ENCODE data around the gene SPATA22.
"Not testable (repeated sequence)": the region's sequence is repeated elsewhere in the genome, so short reads cannot be mapped to it uniquely, and the experiment has no call there.

Gene SPATA22

GRCh38 chr17:3415610-3416009 lies 56.0 kb downstream of the SPATA22 start:
- Histone ChIP-seq H3K4me2 (ENCODE audit: insufficient read depth, low read length, poor library complexity, severe bottlenecking) (no peak overlapping the region), H3K23ac (ENCODE audit: low read depth, low read length, poor library complexity) (no peak overlapping the region), H3K9ac (ENCODE audit: low read depth, low read length, poor library complexity) (no peak overlapping the region), H3K36me3 (replicated peaks in 1 of 2; ENCODE audit: control insufficient read depth in 2 of 2, insufficient read depth in 2 of 2, low read length in 2 of 2) (no peaks in the 10 kb centered on the region), H2BK12ac (ENCODE audit: low read length) (no peak overlapping the region), H4K91ac (ENCODE audit: low read depth, low read length, poor library complexity) (no peak overlapping the region), H3K27me3 (ENCODE audit: control insufficient read depth in 3 of 3, insufficient read depth in 3 of 3, low read depth in 1 of 3, low read length in 3 of 3) (no peaks in the 10 kb centered on the region), H3K14ac (ENCODE audit: low read length) (no peak overlapping the region), H3K27ac (replicated peaks; ENCODE audit: low read length) (no peak overlapping the region), H3K4ac (ENCODE audit: low read length) (no peak overlapping the region), H2AFZ (ENCODE audit: low read length) (no peak overlapping the region), H3K79me1 (ENCODE audit: low read depth, low read length) (no peaks in the 10 kb centered on the region), H3K18ac (ENCODE audit: low read length) (no peak overlapping the region), H3K4me3 (ENCODE audit: low read length in 2 of 2) (no peak overlapping the region), H2BK5ac (ENCODE audit: low read length) (no peak overlapping the region), H2BK15ac (ENCODE audit: low read length) (no peak overlapping the region), H3K9me3 (replicated peaks in 1 of 2; ENCODE audit: control insufficient read depth in 2 of 2, insufficient read depth in 1 of 2, low read depth in 1 of 2, low read length in 2 of 2) (no peaks in the 10 kb centered on the region), H2AK5ac (ENCODE audit: low read depth, low read length) (no peak overlapping the region), H2BK120ac (ENCODE audit: low read depth, low read length) (no peak overlapping the region), H4K8ac (ENCODE audit: low read depth, low read length) (no peak overlapping the region), H3K4me1 (ENCODE audit: control insufficient read depth in 2 of 2, insufficient read depth in 1 of 2, low read depth in 1 of 2, low read length in 2 of 2) (no peaks in the 10 kb centered on the region)
- WGBS, 2 donors (ENCODE audit: extremely low coverage in 2 of 2, insufficient read length in 2 of 2, insufficient replicate concordance in 1 of 2), result no CpG with 5 or more reads among the region's 5 CpGs
- no peak for DNase-seq (ENCODE audit: low spot score)

- not testable (repeated sequence) for H3K4me1 ChIP-seq (ENCODE audit: control insufficient read depth in 2 of 2, insufficient read depth in 1 of 2, low read depth in 1 of 2, low read length in 2 of 2); H3K18ac ChIP-seq (ENCODE audit: low read length); H2BK5ac ChIP-seq (ENCODE audit: low read length); H2BK15ac ChIP-seq (ENCODE audit: low read length); H3K4ac ChIP-seq (ENCODE audit: low read length); H3K9me3 ChIP-seq (replicated peaks in 1 of 2; ENCODE audit: control insufficient read depth in 2 of 2, insufficient read depth in 1 of 2, low read depth in 1 of 2, low read length in 2 of 2); H3K4me3 ChIP-seq (ENCODE audit: low read length in 2 of 2); H3K14ac ChIP-seq (ENCODE audit: low read length); H3K36me3 ChIP-seq (replicated peaks in 1 of 2; ENCODE audit: control insufficient read depth in 2 of 2, insufficient read depth in 2 of 2, low read length in 2 of 2); H3K79me1 ChIP-seq (ENCODE audit: low read depth, low read length); H2AK5ac ChIP-seq (ENCODE audit: low read depth, low read length); H4K91ac ChIP-seq (ENCODE audit: low read depth, low read length, poor library complexity); H2BK12ac ChIP-seq (ENCODE audit: low read length); H4K8ac ChIP-seq (ENCODE audit: low read depth, low read length); H3K23ac ChIP-seq (ENCODE audit: low read depth, low read length, poor library complexity); H3K27ac ChIP-seq (replicated peaks; ENCODE audit: low read length); H2AFZ ChIP-seq (ENCODE audit: low read length); H3K27me3 ChIP-seq (ENCODE audit: control insufficient read depth in 3 of 3, insufficient read depth in 3 of 3, low read depth in 1 of 3, low read length in 3 of 3); H3K4me2 ChIP-seq (ENCODE audit: insufficient read depth, low read length, poor library complexity, severe bottlenecking); H2BK120ac ChIP-seq (ENCODE audit: low read depth, low read length); DNase-seq (ENCODE audit: low spot score); H3K9ac ChIP-seq (ENCODE audit: low read depth, low read length, poor library complexity)
- no CpG with 5 or more reads among the region's 16 CpGs for WGBS, 2 donors (ENCODE audit: extremely low coverage in 2 of 2, insufficient read length in 2 of 2, insufficient replicate concordance in 1 of 2)
Measured at GRCh38 chr17:3412216-3412615, 59.4 kb downstream of the SPATA22 start.

GRCh38 chr17:3411070-3411469 lies 60.5 kb downstream of the SPATA22 start, which contains the start of gene OR3A3:
OR3A3 (plus strand) TSS chr17:3411370.
- H2BK5ac ChIP-seq (ENCODE audit: low read length), result no peak within 1 kb of the TSS
- H3K9me3 ChIP-seq (replicated peaks in 1 of 2; ENCODE audit: control insufficient read depth in 2 of 2, insufficient read depth in 1 of 2, low read depth in 1 of 2, low read length in 2 of 2), result no peaks in the 10 kb centered on the region
- no peak for DNase-seq (ENCODE audit: low spot score)
- H4K91ac ChIP-seq (ENCODE audit: low read depth, low read length, poor library complexity), result no peak within 1 kb of the TSS
- H2AFZ ChIP-seq (ENCODE audit: low read length), result no peak within 1 kb of the TSS
- H3K23ac ChIP-seq (ENCODE audit: low read depth, low read length, poor library complexity), result no peak within 1 kb of the TSS
- H3K4ac ChIP-seq (ENCODE audit: low read length), result no peak within 1 kb of the TSS
- no peak within 1 kb of the TSS for H3K4me3 ChIP-seq (ENCODE audit: low read length in 2 of 2)
- no peak within 1 kb of the TSS for H2AK5ac ChIP-seq (ENCODE audit: low read depth, low read length)
- no peak within 1 kb of the TSS for H2BK120ac ChIP-seq (ENCODE audit: low read depth, low read length)
- H4K8ac ChIP-seq (ENCODE audit: low read depth, low read length), result no peak within 1 kb of the TSS
- no peak within 1 kb of the TSS for H3K14ac ChIP-seq (ENCODE audit: low read length)
- H3K18ac ChIP-seq (ENCODE audit: low read length), result no peak within 1 kb of the TSS
- no peak within 1 kb of the TSS for H3K9ac ChIP-seq (ENCODE audit: low read depth, low read length, poor library complexity)
- no CpG with 5 or more reads among the region's 3 CpGs for WGBS, 2 donors (ENCODE audit: extremely low coverage in 2 of 2, insufficient read length in 2 of 2, insufficient replicate concordance in 1 of 2)
- no peaks in the 10 kb centered on the region for H3K27me3 ChIP-seq (ENCODE audit: control insufficient read depth in 3 of 3, insufficient read depth in 3 of 3, low read depth in 1 of 3, low read length in 3 of 3)
- no peaks in the 10 kb centered on the region for H3K79me1 ChIP-seq (ENCODE audit: low read depth, low read length)
- no peak within 1 kb of the TSS for H2BK12ac ChIP-seq (ENCODE audit: low read length)
- H3K4me1 ChIP-seq (ENCODE audit: control insufficient read depth in 2 of 2, insufficient read depth in 1 of 2, low read depth in 1 of 2, low read length in 2 of 2), result no peaks in the 10 kb centered on the region
- H3K4me2 ChIP-seq (ENCODE audit: insufficient read depth, low read length, poor library complexity, severe bottlenecking), result no peak within 1 kb of the TSS
- no peaks in the 10 kb centered on the region for H3K36me3 ChIP-seq (replicated peaks in 1 of 2; ENCODE audit: control insufficient read depth in 2 of 2, insufficient read depth in 2 of 2, low read length in 2 of 2)
- H3K27ac ChIP-seq (replicated peaks; ENCODE audit: low read length), result no peak within 1 kb of the TSS
- no peak within 1 kb of the TSS for H2BK15ac ChIP-seq (ENCODE audit: low read length)

DNA sequence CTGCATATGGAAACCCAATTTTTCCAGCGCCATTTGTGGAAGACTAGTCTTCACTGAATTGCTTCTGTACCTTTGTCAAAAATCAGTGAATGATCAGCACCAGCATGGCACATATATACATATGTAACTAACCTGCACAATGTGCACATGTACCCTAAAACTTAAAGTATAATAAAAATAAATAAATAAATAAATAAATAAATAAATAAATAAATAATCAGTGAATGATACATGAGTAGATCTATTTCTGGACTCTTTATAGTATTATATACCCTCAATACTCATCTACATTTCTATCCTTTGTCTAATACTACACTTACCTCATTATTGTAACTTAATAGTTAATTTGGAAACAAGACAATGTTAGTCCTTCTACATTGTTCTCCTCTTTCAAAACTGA lies 67.8 kb downstream of the SPATA22 start:
- H3K27ac ChIP-seq (replicated peaks; ENCODE audit: low read length), result not testable (repeated sequence)

More for the DNA sequence above, 67.8 kb downstream of the SPATA22 start:
- not testable (repeated sequence) for DNase-seq (ENCODE audit: low spot score); H3K79me1 ChIP-seq (ENCODE audit: low read depth, low read length); H2AK5ac ChIP-seq (ENCODE audit: low read depth, low read length); H3K9ac ChIP-seq (ENCODE audit: low read depth, low read length, poor library complexity); H3K18ac ChIP-seq (ENCODE audit: low read length); H3K36me3 ChIP-seq (replicated peaks in 1 of 2; ENCODE audit: control insufficient read depth in 2 of 2, insufficient read depth in 2 of 2, low read length in 2 of 2); H2BK120ac ChIP-seq (ENCODE audit: low read depth, low read length); H3K4me1 ChIP-seq (ENCODE audit: control insufficient read depth in 2 of 2, insufficient read depth in 1 of 2, low read depth in 1 of 2, low read length in 2 of 2); H4K91ac ChIP-seq (ENCODE audit: low read depth, low read length, poor library complexity); H3K4me3 ChIP-seq (ENCODE audit: low read length in 2 of 2); H2BK15ac ChIP-seq (ENCODE audit: low read length); H2BK12ac ChIP-seq (ENCODE audit: low read length); H3K27me3 ChIP-seq (ENCODE audit: control insufficient read depth in 3 of 3, insufficient read depth in 3 of 3, low read depth in 1 of 3, low read length in 3 of 3); H4K8ac ChIP-seq (ENCODE audit: low read depth, low read length); H3K9me3 ChIP-seq (replicated peaks in 1 of 2; ENCODE audit: control insufficient read depth in 2 of 2, insufficient read depth in 1 of 2, low read depth in 1 of 2, low read length in 2 of 2); H3K4me2 ChIP-seq (ENCODE audit: insufficient read depth, low read length, poor library complexity, severe bottlenecking); H3K23ac ChIP-seq (ENCODE audit: low read depth, low read length, poor library complexity); H2AFZ ChIP-seq (ENCODE audit: low read length); H3K14ac ChIP-seq (ENCODE audit: low read length); H2BK5ac ChIP-seq (ENCODE audit: low read length); H3K4ac ChIP-seq (ENCODE audit: low read length)
- WGBS, 2 donors (ENCODE audit: extremely low coverage in 2 of 2, insufficient read length in 2 of 2, insufficient replicate concordance in 1 of 2), result no CpG with 5 or more reads among the region's 1 CpG

Measured in neuronal stem cell (in vitro differentiated cells).